Neuronal stem cell (in vitro differentiated cells): ENCODE results near the gene NDC1.

Source experiments
- DNase-seq: peaks from one replicate; pipeline ENCODE4 v3.0.0-alpha.2; 2013; ENCODE audit warnings: low spot score
- H2AFZ ChIP-seq: one replicate; pipeline ENCODE4 v1.6.1; 2013; ENCODE audit warnings: mild to moderate bottlenecking, low read length, inconsistent platforms
- H2AK5ac ChIP-seq: 2 replicates; pipeline ENCODE4 v1.6.1; 2013; ENCODE audit warnings: low read depth, mild to moderate bottlenecking, inconsistent platforms, low read length, moderate library complexity, mixed read lengths
- H2BK120ac ChIP-seq: 2 replicates; pipeline ENCODE4 v1.6.1; 2013; ENCODE audit warnings: low read depth, mild to moderate bottlenecking, inconsistent platforms, low read length, moderate library complexity, mixed read lengths
- H2BK12ac ChIP-seq: one replicate; pipeline ENCODE4 v1.6.1; 2013; ENCODE audit warnings: low read length, inconsistent platforms
- H2BK15ac ChIP-seq: 2 replicates; pipeline ENCODE4 v1.6.1; 2013; ENCODE audit warnings: mild to moderate bottlenecking, low read length, inconsistent platforms, mixed read lengths
- H2BK5ac ChIP-seq: one replicate; pipeline ENCODE4 v1.6.1; 2013; ENCODE audit warnings: inconsistent platforms, mild to moderate bottlenecking, low read length, moderate library complexity
- H3K14ac ChIP-seq: one replicate; pipeline ENCODE4 v1.6.1; 2013; ENCODE audit warnings: low read length, inconsistent platforms
- H3K18ac ChIP-seq: 2 replicates; pipeline ENCODE4 v1.6.1; 2013; ENCODE audit warnings: low read length, inconsistent platforms
- H3K23ac ChIP-seq: 2 replicates; pipeline ENCODE4 v1.6.1; 2013; ENCODE audit warnings: low read depth, mild to moderate bottlenecking, mixed read lengths, low read length, inconsistent platforms; ENCODE audit not compliant: poor library complexity
- H3K27ac ChIP-seq: replicated peaks from 3 replicates; pipeline ENCODE4 v1.5.1; 2013; ENCODE audit warnings: low read length, inconsistent platforms
- H3K27me3 ChIP-seq, 3 experiments: 2 replicates each; pipeline ENCODE4 v1.6.1; 2013; ENCODE audit warnings: low read length in 3 of 3, mild to moderate bottlenecking in 2 of 3, inconsistent platforms in 1 of 3, low read depth in 1 of 3, mixed read lengths in 1 of 3, moderate library complexity in 1 of 3; ENCODE audit not compliant: control insufficient read depth in 3 of 3, insufficient read depth in 3 of 3
- H3K36me3 ChIP-seq, 2 donors: replicated peaks in 1 of 2; 2 replicates each; pipeline ENCODE4 v1.6.1; 2013; ENCODE audit warnings: low read length in 2 of 2; ENCODE audit not compliant: control insufficient read depth in 2 of 2, insufficient read depth in 2 of 2
- H3K4ac ChIP-seq: 2 replicates; pipeline ENCODE4 v1.6.1; 2013; ENCODE audit warnings: inconsistent platforms, mild to moderate bottlenecking, low read length, moderate library complexity
- H3K4me1 ChIP-seq, 2 donors: 1 replicate in 1 of 2; 2 replicates in 1 of 2; pipeline ENCODE4 v1.6.1; 2013; ENCODE audit warnings: low read length in 2 of 2, low read depth in 1 of 2; ENCODE audit not compliant: control insufficient read depth in 2 of 2, insufficient read depth in 1 of 2
- H3K4me2 ChIP-seq: one replicate; pipeline ENCODE4 v1.6.1; 2013; ENCODE audit warnings: mild to moderate bottlenecking, low read length, inconsistent platforms; ENCODE audit not compliant: insufficient read depth, poor library complexity, severe bottlenecking
- H3K4me3 ChIP-seq, 2 donors: 2 replicates each; pipeline ENCODE4 v1.5.1; 2013; ENCODE audit warnings: low read length in 2 of 2, mild to moderate bottlenecking in 2 of 2, inconsistent platforms in 1 of 2, moderate library complexity in 1 of 2
- H3K79me1 ChIP-seq: one replicate; pipeline ENCODE4 v1.6.1; 2013; ENCODE audit warnings: low read depth, mild to moderate bottlenecking, inconsistent platforms, low read length, moderate library complexity
- H3K9ac ChIP-seq: one replicate; pipeline ENCODE4 v1.6.1; 2013; ENCODE audit warnings: mild to moderate bottlenecking, low read depth, low read length, inconsistent platforms; ENCODE audit not compliant: poor library complexity
- H3K9me3 ChIP-seq, 2 donors: replicated peaks in 1 of 2; 2 replicates each; pipeline versions ENCODE3 to v1.6.1; 2013; ENCODE audit warnings: low read length in 2 of 2, mild to moderate bottlenecking in 2 of 2, inconsistent platforms in 1 of 2, low read depth in 1 of 2, mixed read lengths in 1 of 2, moderate library complexity in 1 of 2; ENCODE audit not compliant: control insufficient read depth in 2 of 2, insufficient read depth in 1 of 2
- H4K8ac ChIP-seq: one replicate; pipeline ENCODE4 v1.6.1; 2013; ENCODE audit warnings: low read depth, mild to moderate bottlenecking, inconsistent platforms, low read length, moderate library complexity
- H4K91ac ChIP-seq: one replicate; pipeline ENCODE4 v1.6.1; 2013; ENCODE audit warnings: low read length, low read depth, mild to moderate bottlenecking, inconsistent platforms; ENCODE audit not compliant: poor library complexity
- WGBS, 2 donors: extraction: QIAGEN DNeasy Blood & Tissue Kit; methylation state at CpG; one replicate each; pipeline ENCODE4 v1.1.7; 2013; ENCODE audit warnings: missing lambda C conversion rate in 2 of 2, mixed read lengths in 1 of 2; ENCODE audit not compliant: insufficient read length in 2 of 2, insufficient replicate concordance in 1 of 2; ENCODE audit errors: extremely low coverage in 2 of 2; 5-methylcytosine and 5-hydroxymethylcytosine counted together

Gene NDC1

GRCh38 chr1:53771648-53772047 is 66.4 kb downstream of the NDC1 start:
- no peak overlapping the region for H2BK5ac ChIP-seq
- no peak overlapping the region for H4K91ac ChIP-seq
- no peaks in the 10 kb centered on the region for H3K9me3 ChIP-seq
- H3K14ac ChIP-seq: no peak overlapping the region
- no peak overlapping the region for H3K4me2 ChIP-seq
- H3K4me1 ChIP-seq: no peaks in the 10 kb centered on the region
- H2AK5ac ChIP-seq: no peak overlapping the region
- no CpG with 5 or more reads among the region's 2 CpGs for WGBS, 2 donors
- H3K4me3 ChIP-seq: no peak overlapping the region
- no peak overlapping the region for H2BK12ac ChIP-seq
- DNase-seq: no peak
- peaks cover 7 to 95% of the 10 kb centered on the region in 2 donors for H3K36me3 ChIP-seq
- H3K79me1 ChIP-seq: no peaks in the 10 kb centered on the region
- H3K27ac ChIP-seq: no peak overlapping the region
- H3K27me3 ChIP-seq: no peaks in the 10 kb centered on the region
- H4K8ac ChIP-seq: no peak overlapping the region
- no peak overlapping the region for H3K23ac ChIP-seq
- no peak overlapping the region for H2AFZ ChIP-seq
- no peak overlapping the region for H2BK15ac ChIP-seq
- H3K9ac ChIP-seq: no peak overlapping the region
- no peak overlapping the region for H2BK120ac ChIP-seq
- H3K4ac ChIP-seq: no peak overlapping the region
- H3K18ac ChIP-seq: no peak overlapping the region

GRCh38 chr1:53769780-53770179 is 68.3 kb downstream of the NDC1 start:
- no peak for DNase-seq

GRCh38 chr1:53769184-53769583 is 68.9 kb downstream of the NDC1 start:
- Histone ChIP-seq H2AK5ac (no peak overlapping the region), H2BK15ac (no peak overlapping the region), H2BK5ac (no peak overlapping the region), H3K4me1 (no peaks in the 10 kb centered on the region), H3K9ac (no peak overlapping the region), H4K8ac (no peak overlapping the region), H2BK12ac (no peak overlapping the region), H3K18ac (no peak overlapping the region), H3K14ac (no peak overlapping the region), H2AFZ (no peak overlapping the region), H2BK120ac (no peak overlapping the region), H3K27me3 (no peaks in the 10 kb centered on the region), H4K91ac (no peak overlapping the region), H3K4me2 (no peak overlapping the region), H3K4ac (no peak overlapping the region), H3K36me3 (peaks cover 4 to 93% of the 10 kb centered on the region in 2 donors), H3K23ac (no peak overlapping the region), H3K79me1 (no peaks in the 10 kb centered on the region), H3K4me3 (no peak overlapping the region), H3K9me3 (no peaks in the 10 kb centered on the region), H3K27ac (no peak overlapping the region)
- WGBS, 2 donors: no CpG with 5 or more reads among the region's 1 CpG
- no peak for DNase-seq

More at GRCh38 chr1:53769780-53770179, 68.3 kb downstream of the NDC1 start:
- no peaks in the 10 kb centered on the region for H3K9me3 ChIP-seq
- no peak overlapping the region for H3K18ac ChIP-seq
- no peak overlapping the region for H2AK5ac ChIP-seq
- no peak overlapping the region for H3K14ac ChIP-seq
- H3K36me3 ChIP-seq: peaks cover 4 to 94% of the 10 kb centered on the region in 2 donors
- H2BK120ac ChIP-seq: no peak overlapping the region
- no peak overlapping the region for H3K4me2 ChIP-seq
- H3K79me1 ChIP-seq: no peaks in the 10 kb centered on the region
- no peak overlapping the region for H2BK12ac ChIP-seq
- H3K27ac ChIP-seq: no peak overlapping the region
- no peak overlapping the region for H3K4me3 ChIP-seq
- no peak overlapping the region for H3K4ac ChIP-seq
- no peak overlapping the region for H4K8ac ChIP-seq
- H2BK5ac ChIP-seq: no peak overlapping the region
- no peak overlapping the region for H2BK15ac ChIP-seq
- H3K9ac ChIP-seq: no peak overlapping the region
- H3K23ac ChIP-seq: no peak overlapping the region
- H3K27me3 ChIP-seq: no peaks in the 10 kb centered on the region
- H2AFZ ChIP-seq: no peak overlapping the region
- H4K91ac ChIP-seq: no peak overlapping the region
- WGBS, 2 donors: no CpG with 5 or more reads among the region's 1 CpG
- H3K4me1 ChIP-seq: no peaks in the 10 kb centered on the region

GRCh38 chr1:53766831-53767405 is 71.2 kb downstream of the NDC1 start:
- Histone ChIP-seq H2AFZ (no peak overlapping the region), H2AK5ac (no peak overlapping the region), H2BK15ac (no peak overlapping the region), H3K36me3 (peaks cover 0 to 72% of the 10 kb centered on the region in 2 donors), H2BK12ac (no peak overlapping the region), H3K4me2 (no peak overlapping the region), H3K14ac (no peak overlapping the region), H3K4ac (no peak overlapping the region), H3K4me3 (no peak overlapping the region), H2BK120ac (no peak overlapping the region), H4K8ac (no peak overlapping the region), H2BK5ac (no peak overlapping the region), H3K18ac (no peak overlapping the region), H4K91ac (no peak overlapping the region), H3K23ac (no peak overlapping the region), H3K9ac (no peak overlapping the region), H3K9me3 (no peaks in the 10 kb centered on the region), H3K4me1 (no peaks in the 10 kb centered on the region), H3K79me1 (no peaks in the 10 kb centered on the region), H3K27ac (no peak overlapping the region), H3K27me3 (no peaks in the 10 kb centered on the region)
- no CpG with 5 or more reads among the region's 3 CpGs for WGBS, 2 donors
- no peak for DNase-seq
